H1 (cell line): ENCODE results near the gene CRELD1. TPM values are rescaled to one million over a fixed set of nuclear protein-coding genes. Genes with fewer than 3 reads are reported as not detected.
A peak's percentile ranks its signal among the peaks of the same experiment; 100 is the strongest.

Experiments
- ASH2L ChIP-seq: fragments of 200-600, 300-600 bp; sonication (generic); IDR thresholded peaks from one replicate; pipeline ENCODE4 v1.7.1; 2017; ENCODE audit warnings: low read length
- ATF2 ChIP-seq: IDR thresholded peaks from 2 replicates; pipeline ENCODE4 v1.6.1; 2012; ENCODE audit warnings: low read length, inconsistent platforms
- CTCF ChIP-seq, 3 experiments: IDR thresholded peaks; 1 replicate in 2 of 3; 2 replicates in 1 of 3; pipeline versions ENCODE4 v1.5.1 to v1.6.1; 2011; ENCODE audit warnings: low read length in 3 of 3, mild to moderate bottlenecking in 3 of 3, inconsistent platforms in 2 of 3, low read depth in 1 of 3, moderate library complexity in 1 of 3; ENCODE audit not compliant: insufficient read depth in 1 of 3; ENCODE audit errors: control extremely low read depth in 1 of 3
- GTF2F1 ChIP-seq: IDR thresholded peaks from 2 replicates; pipeline ENCODE4 v1.6.1; 2012; ENCODE audit warnings: low read depth, low read length, improper control_type of control experiment, borderline replicate concordance
- KDM1A ChIP-seq: fragments of 200-600, 300-600 bp; sonication (generic); IDR thresholded peaks from 2 replicates; pipeline ENCODE4 v1.7.1; 2016; ENCODE audit warnings: mild to moderate bottlenecking, low read length, borderline replicate concordance
- NRF1 ChIP-seq: IDR thresholded peaks from 2 replicates; pipeline ENCODE4 v1.6.1; 2011; ENCODE audit warnings: mild to moderate bottlenecking, low read depth, low read length, improper control_type of control experiment
- POLR2A ChIP-seq, 2 experiments: IDR thresholded peaks; 1 replicate in 1 of 2; 2 replicates in 1 of 2; pipeline ENCODE4 v1.6.1; 2011; ENCODE audit warnings: low read depth in 2 of 2, low read length in 2 of 2, mild to moderate bottlenecking in 2 of 2; ENCODE audit errors: control extremely low read depth in 1 of 2
- POLR2AphosphoS5 ChIP-seq: IDR thresholded peaks from 2 replicates; pipeline ENCODE4 v1.6.1; 2011; ENCODE audit warnings: low read depth, low read length
- SP2 ChIP-seq: IDR thresholded peaks from 2 replicates; pipeline ENCODE4 v1.6.1; 2012; ENCODE audit warnings: mild to moderate bottlenecking, low read length, inconsistent platforms
- TBP ChIP-seq: IDR thresholded peaks from 2 replicates; pipeline ENCODE4 v1.6.1; 2011; ENCODE audit warnings: low read depth, low read length, improper control_type of control experiment
- TEAD4 ChIP-seq: IDR thresholded peaks from 2 replicates; pipeline ENCODE4 v1.6.1; 2012; ENCODE audit warnings: low read depth, low read length, inconsistent platforms, mixed read lengths
- YY1 ChIP-seq: IDR thresholded peaks from 2 replicates; pipeline ENCODE4 v1.6.1; 2011; ENCODE audit warnings: low read depth, mild to moderate bottlenecking, low read length
- polyA plus RNA-seq, 7 experiments: library from polyadenylated mRNA; depleted of rRNA in 3 of 7; stranded (reverse) in 5 of 7; unstranded in 2 of 7; fragments of >200 nt in 5 of 7; fragments of 200-250 nt in 2 of 7; gene quantifications; 1 replicate in 5 of 7; 2 replicates in 1 of 7; 4 replicates in 1 of 7; pipeline versions ENCODE4 v1.2.1 to v1.2.3, GENCODE V29; 2011 to 2013; ENCODE audit warnings: missing spikeins in 2 of 7, mixed read lengths in 2 of 7
- total RNA-seq: library from RNA; stranded (reverse); fragmentation: NEBNext Ultra II Directional; extraction: Animal tissue kit (Norgen Biotek cat#: 25700); gene quantifications from 2 replicates; pipeline ENCODE4 v1.2.1, GENCODE V29; 2021

Gene CRELD1
- total and polyA plus RNA-seq, 2 of the 8 experiments (the other 6 are each of a cell fraction or from before 2014, with no cell fraction given): 12.9 to 15.1 TPM

GRCh38 chr3:9946112-9947024 lies 12.7 kb downstream of the CRELD1 start (continued):
- TF ChIP-seq ATF2 (0 out of 2 replicates have a peak, but pooled peaks have one; percentile 3), CTCF (IDR thresholded peaks at IDR 0.05; ENCODE audit: control extremely low read depth in 1 of 3, insufficient read depth in 1 of 3, low read depth in 1 of 3, low read length in 3 of 3) (peak in 2 of 3 experiments; percentile 89 to 92; a peak in 3 of 4 replicates), KDM1A (peak; percentile 20; the same call in 1 of the 2 replicates), YY1 (peak; percentile 72; the same call in 1 of the 2 replicates), TBP (no peak; the same call in 1 of the 2 replicates), GTF2F1 (no peak), NRF1 (peak; percentile 76), SP2 (peak; percentile 17; the same call in 1 of the 2 replicates), POLR2AphosphoS5 (peak; percentile 67; the same call in 1 of the 2 replicates), TEAD4 (no peak), ASH2L (peak; percentile 33), POLR2A (IDR thresholded peaks at IDR 0.05; ENCODE audit: control extremely low read depth in 1 of 2, low read depth in 2 of 2, low read length in 2 of 2) (peak in 1 of 2 experiments; percentile 69; a peak in 2 of 3 replicates)
